Measurements from ENCODE around the gene LIN9.
"Not testable (repeated sequence)": the region's sequence is repeated elsewhere in the genome, so short reads cannot be mapped to it uniquely, and the experiment has no call there.

Gene LIN9

GRCh38 chr1:226212545-226212944 lies 96.4 kb downstream of the LIN9 start:
- DNase-seq (ENCODE audit: low read depth in 2 of 2), result no peak

GRCh38 chr1:226211181-226211821 lies 97.7 kb downstream of the LIN9 start:
- DNase-seq (ENCODE audit: low read depth in 2 of 2), result no peak

- no peak for DNase-seq (ENCODE audit: low read depth in 2 of 2)
Measured at GRCh38 chr1:226210571-226211176, 98.3 kb downstream of the LIN9 start.

- no peak for DNase-seq (ENCODE audit: low read depth in 2 of 2)
Measured at GRCh38 chr1:226209307-226210059, 99.5 kb downstream of the LIN9 start.

GRCh38 chr1:226207048-226207447 lies 101.9 kb downstream of the LIN9 start:
- no peak for DNase-seq (ENCODE audit: low read depth in 2 of 2)

GRCh38 chr1:226204198-226204597 lies 104.8 kb downstream of the LIN9 start:
- DNase-seq (ENCODE audit: low read depth in 2 of 2), result no peak

GRCh38 chr1:226203655-226204054 lies 105.3 kb downstream of the LIN9 start:
- no peak for DNase-seq (ENCODE audit: low read depth in 2 of 2)

GRCh38 chr1:226203240-226203639 lies 105.7 kb downstream of the LIN9 start:
- no peak for DNase-seq (ENCODE audit: low read depth in 2 of 2)

GRCh38 chr1:226202666-226203065 lies 106.3 kb downstream of the LIN9 start:
- DNase-seq (ENCODE audit: low read depth in 2 of 2), result not testable (repeated sequence)

- DNase-seq (ENCODE audit: low read depth in 2 of 2), result no peak
Measured at GRCh38 chr1:226202246-226202645, 106.7 kb downstream of the LIN9 start.

- DNase-seq (ENCODE audit: low read depth in 2 of 2), result no peak
Measured at GRCh38 chr1:226201029-226201593, 107.9 kb downstream of the LIN9 start.

- no peak for DNase-seq (ENCODE audit: low read depth in 2 of 2)
Measured at GRCh38 chr1:226199971-226200370, 109.0 kb downstream of the LIN9 start.

- no peak for DNase-seq (ENCODE audit: low read depth in 2 of 2)
Measured at GRCh38 chr1:226195144-226195543, 113.8 kb downstream of the LIN9 start.

- no peak for DNase-seq (ENCODE audit: low read depth in 2 of 2)
Measured at GRCh38 chr1:226187380-226187779, 121.6 kb downstream of the LIN9 start.

GRCh38 chr1:226187019-226187322 lies 122.0 kb downstream of the LIN9 start:
- DNase-seq (ENCODE audit: low read depth in 2 of 2), result no peak

- peak; percentile 67 to 69 for DNase-seq (ENCODE audit: low read depth in 2 of 2)
Measured at GRCh38 chr1:226186124-226187018, 122.6 kb downstream of the LIN9 start, which contains the start of gene ACBD3. Gene ACBD3, minus strand, starts transcription at chr1:226186741. Its CDS starts 66 bp downstream, at chr1:226186675.

GRCh38 chr1:226185141-226186036 lies 123.6 kb downstream of the LIN9 start:
- DNase-seq (ENCODE audit: low read depth in 2 of 2), result no peak

- no peak for DNase-seq (ENCODE audit: low read depth in 2 of 2)
Measured at GRCh38 chr1:226181996-226182714, 126.8 kb downstream of the LIN9 start.

Data from fibroblast of skin of left biceps (primary cell).